Endothelial cell (in vitro differentiated cells): Measurements from ENCODE around the gene KDM4C. TPM values are rescaled to one million over a fixed set of nuclear protein-coding genes. Genes with fewer than 3 reads are reported as not detected.

Experiments used
- DNase-seq: peaks from one replicate; pipeline ENCODE4 v3.0.0; 2021; ENCODE audit warnings: low spot score
- H3K27ac Mint-ChIP-seq: one replicate; pipeline ENCODE4 v1.8.0; 2021; ENCODE audit warnings: mixed read lengths, inconsistent platforms; ENCODE audit not compliant: unreplicated experiment
- H3K27me3 Mint-ChIP-seq: one replicate; pipeline ENCODE4 v1.8.0; 2021; ENCODE audit warnings: mild to moderate bottlenecking, moderate library complexity, mixed read lengths, inconsistent platforms; ENCODE audit not compliant: unreplicated experiment
- H3K36me3 Mint-ChIP-seq: one replicate; pipeline ENCODE4 v1.8.0; 2021; ENCODE audit warnings: mild to moderate bottlenecking, low read depth, mixed read lengths, inconsistent platforms; ENCODE audit not compliant: unreplicated experiment
- H3K4me1 Mint-ChIP-seq: one replicate; pipeline ENCODE4 v1.8.0; 2021; ENCODE audit warnings: mild to moderate bottlenecking, mixed read lengths, inconsistent platforms; ENCODE audit not compliant: unreplicated experiment
- H3K4me3 Mint-ChIP-seq: one replicate; pipeline ENCODE4 v1.8.0; 2021; ENCODE audit warnings: mild to moderate bottlenecking, mixed read lengths, inconsistent platforms; ENCODE audit not compliant: unreplicated experiment
- H3K9me3 Mint-ChIP-seq: one replicate; pipeline ENCODE4 v1.8.0; 2021; ENCODE audit warnings: mixed read lengths, inconsistent platforms; ENCODE audit not compliant: unreplicated experiment
- total RNA-seq: library from RNA; stranded (reverse); fragmentation: NEBNext Ultra II Directional; extraction: Animal tissue kit (Norgen Biotek cat#: 25700); gene quantifications from one replicate; pipeline ENCODE4 v1.2.1, GENCODE V29; 2021; ENCODE audit not compliant: unreplicated experiment
- TF ChIP-seq, protein P1 (sequence below): fragments of 200-600 bp; sonication (generic); IDR thresholded peaks from one replicate; pipeline ENCODE4 v1.5.0; 2021; ENCODE audit warnings: antibody characterized with exemption; ENCODE audit not compliant: unreplicated experiment

KDM4C gene
- total RNA-seq, 1 donor from 2014 or later = 21.0 TPM

DNA sequence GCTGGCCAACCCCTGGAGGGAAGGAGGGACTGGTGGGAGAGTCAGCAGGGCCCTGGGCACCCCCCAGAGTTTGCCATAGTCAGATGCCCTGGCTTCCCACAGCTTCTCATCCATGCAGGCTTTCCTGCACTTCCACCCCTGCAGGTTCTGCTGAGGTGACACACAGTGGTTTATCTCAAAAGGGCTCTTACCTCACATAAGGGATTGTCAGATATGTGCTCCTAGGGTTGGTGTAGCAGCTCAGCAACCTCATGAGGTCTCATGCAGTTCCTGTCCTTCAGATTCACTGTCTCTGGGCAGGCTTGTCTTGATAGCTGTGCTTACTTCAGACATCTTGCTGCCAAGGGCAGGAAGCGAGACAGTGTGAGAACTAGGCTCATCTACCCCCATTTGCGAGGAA lies 143.4 kb downstream of the KDM4C start:
- Mint-ChIP-seq H3K4me1 (no peaks in the 10 kb centered on the region), H3K4me3 (no peak overlapping the region), H3K9me3 (no peaks in the 10 kb centered on the region), H3K36me3 (no peaks in the 10 kb centered on the region), H3K27me3 (no peaks in the 10 kb centered on the region), H3K27ac (no peak overlapping the region)
- no peak for DNase-seq
- TF ChIP-seq, protein P1, sequence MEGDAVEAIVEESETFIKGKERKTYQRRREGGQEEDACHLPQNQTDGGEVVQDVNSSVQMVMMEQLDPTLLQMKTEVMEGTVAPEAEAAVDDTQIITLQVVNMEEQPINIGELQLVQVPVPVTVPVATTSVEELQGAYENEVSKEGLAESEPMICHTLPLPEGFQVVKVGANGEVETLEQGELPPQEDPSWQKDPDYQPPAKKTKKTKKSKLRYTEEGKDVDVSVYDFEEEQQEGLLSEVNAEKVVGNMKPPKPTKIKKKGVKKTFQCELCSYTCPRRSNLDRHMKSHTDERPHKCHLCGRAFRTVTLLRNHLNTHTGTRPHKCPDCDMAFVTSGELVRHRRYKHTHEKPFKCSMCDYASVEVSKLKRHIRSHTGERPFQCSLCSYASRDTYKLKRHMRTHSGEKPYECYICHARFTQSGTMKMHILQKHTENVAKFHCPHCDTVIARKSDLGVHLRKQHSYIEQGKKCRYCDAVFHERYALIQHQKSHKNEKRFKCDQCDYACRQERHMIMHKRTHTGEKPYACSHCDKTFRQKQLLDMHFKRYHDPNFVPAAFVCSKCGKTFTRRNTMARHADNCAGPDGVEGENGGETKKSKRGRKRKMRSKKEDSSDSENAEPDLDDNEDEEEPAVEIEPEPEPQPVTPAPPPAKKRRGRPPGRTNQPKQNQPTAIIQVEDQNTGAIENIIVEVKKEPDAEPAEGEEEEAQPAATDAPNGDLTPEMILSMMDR = no peak

GRCh38 chr9:6902423-6902822 lies 144.7 kb downstream of the KDM4C start:
- Mint-ChIP-seq H3K9me3 (no peaks in the 10 kb centered on the region), H3K4me1 (no peaks in the 10 kb centered on the region), H3K27me3 (no peaks in the 10 kb centered on the region), H3K27ac (no peak overlapping the region), H3K4me3 (no peak overlapping the region), H3K36me3 (no peaks in the 10 kb centered on the region)
- DNase-seq = no peak
- TF ChIP-seq, protein P1 = no peak

GRCh38 chr9:6904371-6904770 lies 146.6 kb downstream of the KDM4C start:
- no peaks in the 10 kb centered on the region for H3K36me3 Mint-ChIP-seq
- no peaks in the 10 kb centered on the region for H3K4me1 Mint-ChIP-seq
- no peaks in the 10 kb centered on the region for H3K27me3 Mint-ChIP-seq
- H3K27ac Mint-ChIP-seq = no peak overlapping the region
- TF ChIP-seq, protein P1 = no peak
- no peak overlapping the region for H3K4me3 Mint-ChIP-seq
- no peaks in the 10 kb centered on the region for H3K9me3 Mint-ChIP-seq
- DNase-seq = no peak

DNA sequence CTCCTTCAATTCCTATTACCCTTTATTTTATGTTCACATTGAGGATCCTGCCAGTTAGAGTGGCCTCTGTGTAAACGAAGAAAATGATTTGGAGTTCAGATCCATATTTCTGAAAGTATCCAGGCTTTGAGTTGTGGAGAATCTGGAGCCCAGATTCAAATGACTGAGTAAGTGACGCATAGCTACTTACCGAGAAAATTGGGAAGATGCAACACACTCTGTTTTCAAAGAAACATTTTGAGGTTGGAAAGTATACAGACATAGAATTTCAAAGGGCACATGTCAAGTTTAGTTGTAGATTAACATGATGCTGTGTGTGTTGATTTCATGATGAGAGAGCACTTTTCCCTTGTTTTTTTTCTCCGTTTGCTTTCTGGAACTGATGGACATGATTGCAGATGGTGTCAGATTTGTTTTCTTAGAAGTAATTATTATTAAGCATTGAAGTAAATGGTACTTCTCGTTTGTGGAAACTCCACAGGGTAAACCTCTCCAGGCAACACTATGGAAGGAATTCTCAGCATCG lies 148.1 kb downstream of the KDM4C start:
- Mint-ChIP-seq H3K27ac (no peak overlapping the region), H3K9me3 (no peaks in the 10 kb centered on the region), H3K36me3 (no peaks in the 10 kb centered on the region), H3K4me1 (no peaks in the 10 kb centered on the region), H3K4me3 (no peak overlapping the region), H3K27me3 (no peaks in the 10 kb centered on the region)
- no peak for DNase-seq
- TF ChIP-seq, protein P1 = no peak

DNA sequence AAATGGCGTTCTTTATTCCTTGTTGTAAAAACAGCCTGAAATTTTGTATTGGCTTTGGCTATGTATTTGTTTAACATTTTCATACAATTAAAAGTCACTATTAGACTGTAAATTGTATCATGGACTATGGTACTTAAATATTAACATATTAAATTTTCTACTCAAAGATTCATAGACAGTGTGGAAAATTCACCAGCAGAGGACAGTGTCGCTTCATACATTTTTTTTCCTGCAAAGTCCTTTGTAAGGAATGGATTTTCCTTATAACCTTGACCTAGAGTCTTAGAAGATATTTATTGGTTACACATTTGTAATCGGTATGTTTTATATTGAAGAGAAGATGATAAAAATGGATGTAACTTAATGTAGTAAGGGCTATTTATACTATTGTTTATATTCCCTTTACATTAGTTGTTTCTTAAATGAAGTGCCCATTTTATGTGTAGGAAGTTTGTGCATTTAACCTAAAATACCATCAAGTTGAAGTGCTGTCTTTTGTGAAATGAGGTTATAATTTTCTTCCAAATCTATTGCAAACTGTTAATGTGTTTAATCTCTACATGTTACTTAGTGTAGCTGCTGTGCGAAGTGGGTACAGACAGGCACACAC lies 150.1 kb downstream of the KDM4C start:
- peak; percentile 18 for DNase-seq

More for the DNA sequence above, 150.1 kb downstream of the KDM4C start:
- Mint-ChIP-seq H3K4me3 (no peak overlapping the region), H3K4me1 (peaks cover 8% of the 10 kb centered on the region), H3K36me3 (no peaks in the 10 kb centered on the region), H3K27me3 (no peaks in the 10 kb centered on the region), H3K9me3 (no peaks in the 10 kb centered on the region), H3K27ac (no peak overlapping the region)
- TF ChIP-seq, protein P1 = peak; percentile 65
